Activated CD8-positive, alpha-beta memory T cell treated with anti-CD3 and anti-CD28 coated beads, Interleukin-2, amount 50 U/mL, for 48 hours (primary cell): ENCODE data around the gene POU3F1.
"Not testable (repeated sequence)": the region's sequence is repeated elsewhere in the genome, so short reads cannot be mapped to it uniquely, and the experiment has no call there.

Experiments
- DNase-seq: peaks from one replicate; pipeline ENCODE4 v3.0.0-alpha.2; 2020

The POU3F1 gene

GRCh38 chr1:38046884-38047602 lies 450 bp upstream of the POU3F1 start:
- DNase-seq: peak; percentile 86

- no peak for DNase-seq
Observed at GRCh38 chr1:38045401-38046332, 926 bp downstream of the POU3F1 start.

GRCh38 chr1:38044221-38045215 lies 2.1 kb downstream of the POU3F1 start:
- DNase-seq: no peak

GRCh38 chr1:38043036-38043747 lies 3.4 kb downstream of the POU3F1 start:
- DNase-seq: no peak

- DNase-seq: no peak
Observed at GRCh38 chr1:38041936-38042834, 4.4 kb downstream of the POU3F1 start.

- DNase-seq: no peak
Observed at GRCh38 chr1:38039331-38040088, 7.1 kb downstream of the POU3F1 start.

GRCh38 chr1:38038861-38039260 lies 7.7 kb downstream of the POU3F1 start:
- DNase-seq: no peak

GRCh38 chr1:38037221-38037939 lies 9.2 kb downstream of the POU3F1 start:
- no peak for DNase-seq

GRCh38 chr1:38034871-38035270 lies 11.7 kb downstream of the POU3F1 start:
- no peak for DNase-seq

- DNase-seq: not testable (repeated sequence)
Observed at GRCh38 chr1:38032992-38033391, 13.6 kb downstream of the POU3F1 start.

- no peak for DNase-seq
Observed at GRCh38 chr1:38031513-38031866, 15.1 kb downstream of the POU3F1 start.

GRCh38 chr1:38030596-38031512 lies 15.7 kb downstream of the POU3F1 start:
- DNase-seq: no peak

- peak; percentile 86 for DNase-seq
Observed at GRCh38 chr1:38029685-38030511, 16.7 kb downstream of the POU3F1 start.

- no peak for DNase-seq
Observed at GRCh38 chr1:38029081-38029681, 17.4 kb downstream of the POU3F1 start.

- no peak for DNase-seq
Observed at GRCh38 chr1:38028671-38029070, 17.9 kb downstream of the POU3F1 start.

GRCh38 chr1:38028105-38028591 lies 18.4 kb downstream of the POU3F1 start:
- DNase-seq: peak; percentile 82
